IPS DF 6.9 (cell line): ENCODE data around the gene RUFY1.

Experiments
- DNase-seq: peaks from one replicate; pipeline ENCODE4 v3.0.0-alpha.2; 2013; ENCODE audit warnings: low read depth, low spot score
- H3K27ac ChIP-seq: one replicate; pipeline ENCODE4 v1.5.1; 2013; ENCODE audit warnings: low read length, control low read depth
- H3K27me3 ChIP-seq: 2 replicates; pipeline ENCODE4 v1.6.1; 2013; ENCODE audit warnings: mild to moderate bottlenecking, low read length; ENCODE audit not compliant: control insufficient read depth, insufficient read depth
- H3K36me3 ChIP-seq: 2 replicates; pipeline ENCODE4 v1.6.1; 2013; ENCODE audit warnings: low read length; ENCODE audit not compliant: control insufficient read depth, insufficient read depth
- H3K4me1 ChIP-seq: 2 replicates; pipeline ENCODE4 v1.6.1; 2013; ENCODE audit warnings: low read length; ENCODE audit not compliant: control insufficient read depth, insufficient read depth
- H3K4me3 ChIP-seq: 2 replicates; pipeline ENCODE4 v1.5.1; 2013; ENCODE audit warnings: mild to moderate bottlenecking, low read length
- H3K9me3 ChIP-seq: 2 replicates; pipeline ENCODE4 v1.6.1; 2013; ENCODE audit warnings: low read length, inconsistent platforms; ENCODE audit not compliant: control insufficient read depth, insufficient read depth
- WGBS: extraction: QIAGEN DNeasy Blood & Tissue Kit; methylation state at CpG from one replicate; pipeline ENCODE4 v1.1.7; 2013; ENCODE audit warnings: mixed read lengths, missing lambda C conversion rate; ENCODE audit not compliant: insufficient read length, insufficient coverage; 5-methylcytosine and 5-hydroxymethylcytosine counted together

The RUFY1 gene

GRCh38 chr5:179601871-179602625 is 51.7 kb downstream of the RUFY1 start:
- H3K27ac ChIP-seq, result no peak overlapping the region
- no peak overlapping the region for H3K4me3 ChIP-seq
- WGBS, result no CpG with 5 or more reads among the region's 18 CpGs
- no peaks in the 10 kb centered on the region for H3K4me1 ChIP-seq
- peaks cover 35% of the 10 kb centered on the region for H3K36me3 ChIP-seq
- DNase-seq, result no peak
- H3K9me3 ChIP-seq, result no peaks in the 10 kb centered on the region
- H3K27me3 ChIP-seq, result no peaks in the 10 kb centered on the region

- no peak for DNase-seq
- Histone ChIP-seq H3K4me3 (no peak overlapping the region), H3K36me3 (peaks cover 36% of the 10 kb centered on the region)
These were observed 53.0 kb downstream of the RUFY1 start for GRCh38 chr5:179603308-179603707.

GRCh38 chr5:179605026-179605833 is 54.9 kb downstream of the RUFY1 start:
- H3K4me3 ChIP-seq, result no peak overlapping the region
- WGBS, result no CpG with 5 or more reads among the region's 10 CpGs
- H3K36me3 ChIP-seq, result peaks cover 35% of the 10 kb centered on the region
- no peak for DNase-seq
- peaks cover 1% of the 10 kb centered on the region; the same call in 1 of the 2 replicates for H3K4me1 ChIP-seq
- H3K27me3 ChIP-seq, result no peaks in the 10 kb centered on the region
- H3K27ac ChIP-seq, result no peak overlapping the region
- no peaks in the 10 kb centered on the region for H3K9me3 ChIP-seq

More at GRCh38 chr5:179603308-179603707, 53.0 kb downstream of the RUFY1 start:
- Histone ChIP-seq H3K27ac (no peak overlapping the region), H3K9me3 (no peaks in the 10 kb centered on the region), H3K4me1 (no peaks in the 10 kb centered on the region), H3K27me3 (no peaks in the 10 kb centered on the region)
- no CpG with 5 or more reads among the region's 12 CpGs for WGBS

- H3K4me3 ChIP-seq, result no peak overlapping the region
- no CpG with 5 or more reads among the region's 21 CpGs for WGBS
- no peaks in the 10 kb centered on the region for H3K27me3 ChIP-seq
- H3K9me3 ChIP-seq, result no peaks in the 10 kb centered on the region
- no peak for DNase-seq
- H3K27ac ChIP-seq, result no peak overlapping the region
- peaks cover 1% of the 10 kb centered on the region; the same call in 1 of the 2 replicates for H3K4me1 ChIP-seq
- H3K36me3 ChIP-seq, result peaks cover 34% of the 10 kb centered on the region
These were observed 55.9 kb downstream of the RUFY1 start for GRCh38 chr5:179606071-179606909.

- Histone ChIP-seq H3K4me1 (peaks cover 1% of the 10 kb centered on the region; the same call in 1 of the 2 replicates), H3K27ac (no peak overlapping the region), H3K9me3 (no peaks in the 10 kb centered on the region), H3K27me3 (no peaks in the 10 kb centered on the region), H3K4me3 (no peak overlapping the region), H3K36me3 (peaks cover 34% of the 10 kb centered on the region)
- no CpG with 5 or more reads among the region's 6 CpGs for WGBS
- DNase-seq, result no peak
These were observed 56.5 kb downstream of the RUFY1 start for GRCh38 chr5:179606910-179607159.

GRCh38 chr5:179607160-179607931 is 57.0 kb downstream of the RUFY1 start:
- H3K27ac ChIP-seq, result no peak overlapping the region
- no CpG with 5 or more reads among the region's 19 CpGs for whole genome bisulfite sequencing
- H3K36me3 ChIP-seq, result peaks cover 32% of the 10 kb centered on the region

GRCh38 chr5:179608131-179608581 is 57.8 kb downstream of the RUFY1 start:
- peaks cover 1% of the 10 kb centered on the region; the same call in 1 of the 2 replicates for H3K4me1 ChIP-seq
- H3K27ac ChIP-seq, result no peak overlapping the region
- WGBS, result no CpG with 5 or more reads among the region's 5 CpGs
- H3K36me3 ChIP-seq, result peaks cover 36% of the 10 kb centered on the region
- no peak for DNase-seq
- no peaks in the 10 kb centered on the region for H3K27me3 ChIP-seq
- no peak overlapping the region for H3K4me3 ChIP-seq
- H3K9me3 ChIP-seq, result no peaks in the 10 kb centered on the region

More at GRCh38 chr5:179607160-179607931, 57.0 kb downstream of the RUFY1 start:
- no peak overlapping the region for H3K4me3 ChIP-seq
- peaks cover 1% of the 10 kb centered on the region; the same call in 1 of the 2 replicates for H3K4me1 ChIP-seq
- no peaks in the 10 kb centered on the region for H3K27me3 ChIP-seq
- no peak for DNase-seq
- H3K9me3 ChIP-seq, result no peaks in the 10 kb centered on the region

GRCh38 chr5:179609834-179610108 is 59.4 kb downstream of the RUFY1 start:
- H3K4me1 ChIP-seq, result peaks cover 1% of the 10 kb centered on the region; the same call in 1 of the 2 replicates
- WGBS, result no CpG with 5 or more reads among the region's 8 CpGs
- H3K27me3 ChIP-seq, result no peaks in the 10 kb centered on the region
- H3K27ac ChIP-seq, result no peak overlapping the region
- no peak for DNase-seq
- H3K9me3 ChIP-seq, result no peaks in the 10 kb centered on the region
- H3K4me3 ChIP-seq, result no peak overlapping the region
- peaks cover 45% of the 10 kb centered on the region for H3K36me3 ChIP-seq

GRCh38 chr5:179610109-179610902 is 60.0 kb downstream of the RUFY1 start:
- Histone ChIP-seq H3K4me3 (no peak overlapping the region), H3K36me3 (peaks cover 48% of the 10 kb centered on the region), H3K27me3 (no peaks in the 10 kb centered on the region), H3K9me3 (no peaks in the 10 kb centered on the region), H3K4me1 (peaks cover 1% of the 10 kb centered on the region; the same call in 1 of the 2 replicates), H3K27ac (no peak overlapping the region)
- WGBS, result no CpG with 5 or more reads among the region's 23 CpGs
- DNase-seq, result no peak
